Right hindlimb (tissue), 1 donor: Measurements from ENCODE around the gene CTTNBP2NL.
"Not testable (repeated sequence)": the region's sequence is repeated elsewhere in the genome, so short reads cannot be mapped to it uniquely, and the experiment has no call there.

Source experiments
- DNase-seq: peaks from one replicate; pipeline ENCODE4 v3.0.0-alpha.2; 2018

The CTTNBP2NL gene

DNA sequence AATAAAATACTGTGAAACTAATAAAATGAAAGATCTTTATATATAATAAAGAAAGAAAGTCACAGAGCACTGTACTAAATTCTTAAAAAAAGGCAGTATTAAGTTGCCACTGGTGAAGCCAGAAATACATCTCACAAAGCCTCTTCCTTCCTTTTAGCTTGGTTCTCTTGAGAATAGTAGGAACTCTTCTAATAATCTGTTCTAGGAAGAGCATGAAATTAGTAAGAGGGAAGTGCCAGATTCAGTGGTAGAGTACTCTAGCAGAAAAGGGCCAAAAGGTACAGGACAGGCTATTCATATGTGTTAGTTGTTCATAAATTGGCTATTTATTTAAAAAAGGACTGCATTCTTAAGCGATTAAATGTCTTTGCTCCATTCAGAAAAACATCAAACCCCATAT lies 33.7 kb downstream of the CTTNBP2NL start:
- no peak for DNase-seq

DNA sequence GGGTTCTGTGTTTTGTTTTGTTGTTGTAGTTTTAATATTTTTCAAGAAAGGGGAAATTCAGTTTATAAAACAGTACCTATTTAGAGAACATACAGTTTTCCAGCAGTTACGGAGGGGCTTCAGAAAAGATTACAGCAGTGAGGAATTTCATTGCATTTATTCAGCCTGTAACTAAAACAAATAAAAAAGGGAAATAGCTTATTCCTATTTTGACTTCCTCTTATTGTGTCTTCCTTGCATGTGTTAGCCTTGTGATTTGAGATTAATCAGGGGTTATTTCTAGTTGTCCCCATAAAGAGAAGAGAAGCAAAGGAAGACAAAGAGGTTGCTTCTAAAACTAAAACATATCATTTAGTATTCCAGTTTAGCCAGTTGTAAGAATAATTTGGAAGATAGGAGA lies 35.0 kb downstream of the CTTNBP2NL start:
- DNase-seq, result no peak

DNA sequence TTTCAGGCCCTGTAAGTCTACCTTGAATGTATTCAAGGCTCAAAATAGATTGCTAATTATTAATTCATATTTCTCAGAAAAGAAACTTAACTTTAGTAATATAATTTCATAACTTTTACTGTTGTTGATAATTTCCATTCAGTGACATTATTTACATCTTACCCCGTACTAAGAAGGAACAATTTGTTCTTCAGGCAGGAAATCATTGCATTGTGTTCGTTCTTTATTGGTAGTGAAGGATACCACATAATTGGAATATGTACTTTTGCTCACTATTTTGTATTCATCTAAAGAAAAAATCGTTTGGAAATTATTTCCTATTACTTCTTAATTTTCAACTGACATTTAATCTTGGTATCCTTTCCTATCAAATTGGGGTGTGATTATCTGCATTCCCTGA lies 39.4 kb downstream of the CTTNBP2NL start:
- no peak for DNase-seq

DNA sequence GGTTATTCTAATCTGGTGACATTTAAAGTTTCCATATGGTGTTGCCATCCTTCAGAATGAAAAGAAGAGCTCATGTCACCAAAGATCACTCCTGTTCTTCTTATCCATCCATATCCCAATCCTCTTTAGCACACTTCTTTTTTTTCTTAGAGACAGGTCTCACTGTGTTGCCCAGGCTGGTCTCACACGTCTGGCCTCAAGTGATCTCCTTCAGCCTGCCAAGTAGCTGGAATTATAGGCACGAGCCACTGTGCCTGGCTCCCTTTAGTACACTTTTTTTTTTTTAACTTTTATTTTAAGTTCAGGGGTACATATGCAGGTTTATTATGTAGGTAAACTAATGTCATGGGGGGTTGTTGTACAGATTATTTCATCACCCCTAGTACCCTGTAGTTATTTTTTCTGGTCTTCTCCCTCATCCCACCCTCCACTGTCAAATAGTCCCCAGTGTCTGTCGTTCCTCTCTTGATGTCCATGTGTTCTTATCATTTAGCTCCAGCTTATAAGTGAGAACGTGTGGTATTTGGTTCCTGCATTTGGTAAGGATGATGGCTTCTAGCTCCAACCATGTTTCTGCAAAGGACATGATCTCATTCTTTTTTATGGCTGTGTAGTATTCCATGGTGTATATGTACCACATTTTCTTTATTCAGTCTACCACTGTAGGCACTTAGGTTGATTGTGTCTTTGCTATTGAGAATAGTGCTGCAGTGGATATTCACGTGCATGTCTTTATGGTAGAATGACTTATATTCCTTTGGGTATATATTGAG lies 40.6 kb downstream of the CTTNBP2NL start:
- no peak for DNase-seq

DNA sequence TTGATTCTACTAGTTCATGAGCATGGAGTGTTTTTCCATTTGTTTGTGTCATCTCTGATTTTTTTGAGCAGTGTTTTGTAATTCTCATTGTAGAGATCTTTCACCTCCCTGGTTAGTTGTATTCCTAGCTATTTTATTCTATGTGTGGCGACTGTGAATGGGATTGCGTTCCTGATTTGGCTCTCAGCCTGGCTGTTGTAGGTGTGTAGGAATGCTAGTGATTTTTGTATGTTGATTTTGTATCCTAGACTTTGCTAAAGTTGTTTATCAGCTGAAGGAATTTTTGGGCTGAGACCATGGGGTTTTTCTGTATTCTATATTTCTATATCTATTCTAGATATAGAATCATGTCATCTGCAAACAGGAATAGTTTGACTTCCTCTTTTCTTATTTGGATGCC lies 42.1 kb downstream of the CTTNBP2NL start:
- DNase-seq, result not testable (repeated sequence)

DNA sequence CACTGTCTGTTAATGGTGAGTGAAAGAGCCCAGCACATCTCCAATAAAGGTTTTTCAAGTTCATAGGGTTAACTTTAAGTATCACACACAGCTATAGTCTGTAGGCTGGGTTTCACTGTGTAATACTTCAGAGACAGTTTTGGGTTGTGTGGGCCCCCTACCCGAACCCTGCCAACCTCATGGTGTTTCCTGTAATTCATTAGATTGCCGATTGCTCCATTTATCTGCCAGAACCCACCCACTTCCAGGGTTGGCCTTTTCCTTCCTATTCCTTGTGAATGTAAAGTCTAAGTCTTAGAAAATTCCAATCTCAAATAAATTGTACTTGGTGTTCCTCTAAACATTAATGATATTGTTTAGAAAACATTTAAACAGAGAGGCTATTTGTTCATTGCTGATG lies 43.6 kb downstream of the CTTNBP2NL start:
- DNase-seq, result no peak

DNA sequence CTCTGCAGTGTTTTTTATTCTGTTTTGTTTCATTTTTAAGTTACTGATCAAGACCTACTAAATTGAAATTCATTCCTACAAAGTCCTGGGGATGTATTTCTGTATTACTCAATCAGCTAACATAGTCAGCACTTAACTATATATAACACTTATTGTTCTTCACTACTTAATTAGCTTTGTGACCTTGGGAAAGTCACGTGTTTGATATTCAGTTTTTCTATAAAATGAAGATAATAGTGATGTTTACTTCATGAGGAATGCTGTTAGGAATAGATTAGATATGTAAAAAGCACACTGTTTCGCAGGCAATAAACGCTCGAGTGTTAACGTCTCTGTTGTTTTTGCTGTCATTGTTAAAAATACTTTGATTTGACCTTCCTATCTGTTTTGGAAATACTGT lies 44.6 kb downstream of the CTTNBP2NL start:
- DNase-seq, result no peak

DNA sequence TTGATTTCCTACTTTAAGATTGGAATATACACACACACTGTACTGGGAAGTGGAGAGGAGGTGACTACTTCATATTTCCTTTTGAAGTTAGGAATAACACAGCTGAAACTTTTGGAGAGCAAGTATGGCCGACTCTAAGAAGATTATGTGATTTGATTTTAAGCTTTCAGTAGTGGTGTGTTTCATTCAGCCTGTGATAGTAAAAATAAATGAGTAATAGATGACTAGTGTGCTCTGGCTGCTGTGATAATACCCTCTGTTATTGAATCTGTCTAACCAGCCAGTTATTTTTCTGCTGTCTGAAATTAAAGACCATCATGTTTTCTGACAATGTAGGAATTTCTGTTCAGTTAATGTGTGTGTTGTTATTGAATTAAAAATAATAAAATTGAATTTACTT lies 48.3 kb downstream of the CTTNBP2NL start:
- no peak for DNase-seq

DNA sequence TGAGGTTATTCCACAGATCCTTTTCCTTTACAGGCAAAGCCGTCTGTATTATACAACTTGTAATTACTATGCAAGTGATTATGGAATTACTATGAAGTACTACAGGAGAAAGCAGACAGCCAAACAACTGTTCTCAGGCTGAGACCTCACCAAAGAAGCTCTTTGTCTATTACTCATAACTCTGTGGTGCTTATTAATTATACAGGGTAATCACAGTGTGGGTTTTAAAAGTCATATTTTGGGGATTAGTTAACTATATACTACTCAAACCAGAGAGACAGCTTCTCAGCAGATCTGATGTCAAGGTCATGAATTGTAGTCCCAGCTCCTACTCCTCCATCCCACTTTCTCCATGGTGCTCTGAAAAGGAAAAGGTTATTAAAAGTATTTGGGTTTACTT lies 49.6 kb downstream of the CTTNBP2NL start:
- DNase-seq, result no peak

DNA sequence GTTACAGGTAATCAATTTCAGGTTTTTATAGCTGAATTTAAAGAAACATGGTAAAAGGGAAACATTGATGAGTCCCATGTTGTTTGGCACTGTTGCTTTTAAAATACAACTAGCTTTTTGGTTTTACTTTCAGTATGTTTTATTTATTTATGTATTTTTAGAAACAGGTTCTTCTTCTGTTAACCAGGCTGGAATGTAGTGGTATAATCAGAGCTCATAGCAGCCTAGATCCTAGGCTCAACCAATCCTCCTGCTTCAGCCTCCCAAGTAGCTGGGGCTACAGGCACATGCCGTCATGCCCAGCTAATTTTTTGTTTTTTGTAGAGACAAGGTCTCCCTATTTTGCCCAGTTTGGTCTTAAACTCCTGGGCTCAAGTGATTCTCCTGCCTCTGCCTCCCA lies 50.4 kb downstream of the CTTNBP2NL start:
- DNase-seq, result no peak

DNA sequence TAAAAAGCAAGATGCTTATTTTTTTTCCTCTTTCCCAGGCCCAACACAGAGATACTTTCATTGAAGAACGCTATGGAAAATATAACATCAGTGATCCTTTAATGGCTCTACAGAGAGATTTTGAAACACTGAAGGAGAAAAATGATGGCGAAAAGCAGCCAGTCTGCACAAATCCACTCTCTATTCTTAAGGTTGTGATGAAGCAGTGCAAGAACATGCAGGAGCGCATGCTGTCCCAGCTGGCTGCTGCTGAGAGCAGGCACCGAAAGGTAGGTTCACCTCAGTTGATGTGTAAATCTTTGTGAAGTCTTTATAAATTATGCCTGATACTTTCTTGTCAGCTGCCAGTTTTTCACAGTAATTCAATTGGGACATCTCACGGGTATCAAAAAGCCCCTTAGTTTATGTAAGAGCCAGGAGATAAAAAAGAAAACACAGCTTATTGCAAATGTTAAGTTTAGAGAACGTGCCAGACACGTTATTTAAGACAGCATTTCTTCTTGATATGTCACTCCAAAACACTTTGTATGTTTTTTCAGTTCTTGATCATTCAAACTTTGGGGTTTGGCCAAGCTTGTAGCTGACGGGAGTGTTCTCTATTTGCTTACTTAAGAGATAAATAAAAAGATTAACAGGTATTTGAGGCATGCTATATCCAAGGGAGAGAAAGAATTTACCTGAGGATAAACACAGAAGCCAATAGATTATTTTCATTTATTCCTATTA lies 53.1 kb downstream of the CTTNBP2NL start:
- DNase-seq, result no peak

DNA sequence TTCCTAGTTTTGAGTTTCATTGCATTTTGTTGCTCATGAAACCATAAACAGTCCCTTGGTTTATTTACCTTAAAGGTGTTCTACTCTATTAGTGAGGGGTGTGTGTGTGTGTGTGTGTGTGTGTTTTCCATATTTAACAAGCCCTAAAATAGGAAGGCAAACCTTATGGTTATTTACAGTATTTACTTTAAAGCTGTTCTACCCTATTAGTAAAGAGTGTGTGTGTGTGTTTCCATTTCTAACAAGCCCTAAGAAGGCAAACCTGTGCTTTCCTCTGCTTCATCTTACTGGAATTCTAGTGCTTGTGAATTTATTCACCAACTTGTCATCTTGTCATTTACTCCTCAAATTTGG lies 53.6 kb downstream of the CTTNBP2NL start:
- DNase-seq, result no peak

DNA sequence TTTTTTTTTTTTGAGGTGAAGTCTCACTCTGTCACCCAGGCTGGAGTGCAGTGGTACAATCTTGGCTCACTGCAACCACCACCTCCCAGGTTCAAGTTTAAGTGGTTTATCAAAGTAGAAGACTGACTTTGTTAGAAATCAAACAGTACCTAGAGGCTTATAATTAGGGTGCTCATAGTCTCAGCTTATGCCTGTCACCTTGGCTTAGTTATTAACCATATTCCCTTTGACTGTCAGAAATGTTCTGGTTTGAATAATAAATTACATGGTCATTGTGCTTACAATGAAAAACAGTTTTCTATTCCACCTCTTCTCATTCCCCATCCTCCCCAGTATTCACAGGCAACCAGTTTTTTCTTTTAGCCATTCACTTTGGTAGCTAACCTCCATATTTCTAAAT lies 54.8 kb downstream of the CTTNBP2NL start:
- DNase-seq, result no peak

DNA sequence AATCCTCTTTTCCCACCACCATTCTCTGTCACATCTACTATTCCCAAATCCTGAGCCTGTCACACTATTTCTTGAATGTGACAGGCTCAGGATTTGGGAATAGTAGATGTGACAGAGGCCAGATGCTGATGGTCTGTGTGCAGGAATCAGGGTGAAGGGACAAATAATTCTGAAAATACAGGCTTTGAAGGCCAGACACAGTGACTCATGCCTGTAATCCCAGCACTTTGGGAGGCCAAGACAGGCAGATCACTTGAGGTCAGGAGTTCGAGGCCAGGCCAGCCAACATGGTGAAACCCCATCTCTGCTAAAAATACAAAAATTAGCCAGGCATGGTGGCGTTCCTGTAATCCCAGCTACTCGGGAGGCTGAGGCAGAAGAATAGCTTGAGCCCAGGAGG lies 55.3 kb downstream of the CTTNBP2NL start:
- DNase-seq, result not testable (repeated sequence)

DNA sequence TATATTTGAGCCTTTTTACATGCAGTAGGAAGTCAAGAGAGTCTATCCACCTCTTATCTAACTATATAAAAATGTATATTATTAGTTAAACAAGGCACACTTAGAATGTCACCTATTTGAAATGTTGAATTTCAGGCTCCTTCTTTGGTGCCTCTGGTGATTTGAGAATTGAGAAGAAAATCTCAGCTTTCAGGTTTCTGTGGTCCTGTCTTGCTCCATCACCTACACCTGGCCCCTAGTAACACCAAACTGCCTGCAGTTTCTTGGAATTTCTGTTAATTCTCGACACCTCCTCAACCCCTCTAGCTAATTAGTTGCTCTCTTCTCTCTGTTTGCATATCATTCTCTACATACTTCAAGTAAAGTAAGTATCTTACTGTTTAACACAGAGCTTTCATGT lies 57.9 kb downstream of the CTTNBP2NL start:
- no peak for DNase-seq

DNA sequence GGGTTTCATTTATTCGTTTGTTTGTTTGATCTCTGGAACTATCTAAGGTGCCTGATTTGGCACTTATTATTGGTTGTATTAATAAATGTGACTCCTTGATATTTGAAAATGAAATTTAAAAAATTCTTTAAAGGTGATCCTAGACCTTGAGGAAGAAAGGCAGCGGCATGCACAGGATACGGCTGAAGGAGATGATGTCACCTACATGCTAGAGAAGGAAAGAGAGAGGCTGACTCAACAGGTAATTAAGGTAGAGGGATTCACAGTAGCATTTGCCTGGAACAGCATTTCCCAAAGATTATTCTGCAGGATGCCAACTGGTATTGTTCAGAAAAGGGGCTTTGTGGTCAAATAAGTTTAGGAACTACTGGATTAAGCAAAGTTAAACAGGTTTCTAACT lies 58.3 kb downstream of the CTTNBP2NL start:
- no peak for DNase-seq

DNA sequence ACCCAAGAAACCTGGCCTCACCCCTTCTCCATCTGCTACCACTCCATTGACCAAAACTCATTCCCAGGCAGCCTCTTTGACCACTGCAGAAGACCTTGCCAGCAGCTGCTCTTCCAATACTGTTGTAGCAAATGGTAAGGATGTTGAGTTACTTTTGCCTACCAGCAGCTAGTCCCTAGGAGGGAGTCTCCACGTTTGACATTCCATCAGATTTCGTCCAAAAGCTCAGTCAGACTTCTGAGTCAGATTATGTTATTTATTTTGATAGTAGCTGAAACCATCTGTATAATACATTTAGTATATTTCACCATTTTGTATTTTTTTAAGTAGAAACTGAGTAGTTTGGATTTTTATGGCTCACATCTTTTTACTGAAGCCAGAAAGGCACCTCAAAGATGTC lies 61.2 kb downstream of the CTTNBP2NL start:
- no peak for DNase-seq

DNA sequence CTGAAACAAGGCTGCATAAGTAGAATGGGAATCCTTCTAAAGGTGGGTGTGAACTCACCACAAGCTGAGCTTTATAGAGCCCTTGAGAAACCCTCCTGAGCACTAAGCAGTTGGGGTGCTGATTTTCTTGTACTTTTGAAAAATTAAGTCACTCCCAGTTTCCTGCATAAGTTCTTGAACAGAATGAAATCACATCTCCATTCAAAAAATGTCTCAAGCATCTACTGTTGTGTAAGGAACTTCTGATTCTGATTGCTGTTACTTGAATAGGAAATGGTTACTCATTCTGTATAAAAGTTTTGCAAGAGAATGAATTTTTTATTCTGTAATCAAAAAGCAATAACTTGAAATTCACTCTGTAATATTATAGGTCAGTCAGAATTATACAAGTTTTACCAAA lies 61.9 kb downstream of the CTTNBP2NL start:
- no peak for DNase-seq

DNA sequence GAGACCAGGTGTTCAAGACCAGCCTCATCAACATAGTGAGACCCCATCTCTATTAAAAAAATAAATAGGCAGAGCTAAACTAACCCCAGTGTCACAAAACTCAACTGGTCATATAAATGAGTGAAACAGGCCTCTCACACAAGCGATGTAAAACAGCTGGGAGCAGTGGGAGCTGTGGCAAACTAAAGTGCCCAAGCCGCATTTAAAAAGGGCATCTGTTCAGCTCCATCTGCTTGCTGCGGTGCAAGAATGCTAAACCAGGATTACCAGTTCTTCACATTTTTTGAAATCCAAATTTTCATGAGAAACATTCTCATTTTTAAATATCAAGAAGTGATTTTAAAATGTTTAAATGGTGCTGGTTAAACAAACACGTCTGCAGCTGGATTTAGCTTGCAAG lies 62.7 kb downstream of the CTTNBP2NL start:
- DNase-seq, result no peak

DNA sequence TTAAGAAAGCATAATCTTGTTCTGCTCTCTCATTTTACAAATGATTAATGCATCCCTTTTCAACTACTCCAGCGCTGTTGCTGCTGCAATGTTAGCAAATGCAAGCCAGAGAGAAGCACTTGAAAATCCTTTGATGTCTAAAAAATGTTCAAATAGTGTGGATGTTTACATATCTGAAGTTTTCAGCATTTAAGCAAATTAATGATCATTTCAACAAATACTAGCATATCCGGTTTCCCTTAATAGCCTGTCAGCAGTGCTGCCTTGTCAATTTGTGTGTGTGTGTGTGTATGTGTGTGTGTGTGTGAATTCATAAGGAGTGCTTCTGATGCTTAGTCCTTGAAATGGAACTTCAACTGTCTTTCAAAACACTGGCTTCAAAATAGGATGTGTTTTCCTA lies 64.6 kb downstream of the CTTNBP2NL start:
- DNase-seq, result no peak

DNA sequence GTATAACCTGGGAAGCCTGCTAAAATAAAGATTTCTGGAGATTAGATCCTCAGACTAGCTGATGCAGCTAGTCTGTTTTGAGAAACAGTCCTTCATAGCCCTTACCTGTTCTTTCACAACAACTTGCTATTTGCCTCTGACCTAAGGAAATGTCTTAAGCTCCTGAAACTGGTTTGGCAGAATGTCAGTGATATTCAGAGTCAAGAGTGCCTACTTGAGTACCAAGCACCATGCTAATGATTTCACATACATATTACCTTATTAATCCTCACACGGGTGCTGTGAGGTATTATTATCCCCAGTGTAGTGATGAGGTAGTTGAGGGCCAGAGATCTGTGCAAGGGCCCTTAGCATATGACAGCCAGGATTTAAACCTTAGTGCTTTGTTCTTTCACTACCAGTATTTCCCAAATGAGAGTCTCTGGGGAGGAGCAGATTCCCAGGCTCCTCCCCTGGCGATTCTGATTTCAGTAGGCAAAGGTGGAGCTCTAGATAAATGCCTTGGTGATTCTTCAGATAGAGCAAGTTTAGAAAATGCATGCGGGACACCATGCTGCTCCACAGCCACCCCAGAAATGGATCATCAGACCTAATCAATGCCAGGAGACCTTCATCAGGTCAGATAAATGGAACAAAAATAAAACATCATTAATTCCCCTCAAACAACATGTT lies 65.3 kb downstream of the CTTNBP2NL start:
- no peak for DNase-seq

DNA sequence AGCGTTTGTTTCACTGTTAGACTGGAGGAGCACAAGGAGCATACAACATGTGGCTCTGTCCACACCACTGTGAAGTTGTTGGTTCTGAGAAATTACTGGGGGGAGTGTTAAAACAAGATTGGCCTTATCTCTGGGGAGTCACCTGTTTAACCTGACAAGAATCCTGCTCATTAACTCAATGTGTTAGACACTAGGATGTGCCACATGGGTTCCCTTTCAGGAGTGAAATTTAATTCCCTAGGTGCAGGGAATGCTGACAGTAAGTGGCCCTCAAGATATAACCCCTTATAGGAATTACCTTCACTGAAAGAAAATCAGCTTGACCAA lies 66.9 kb downstream of the CTTNBP2NL start:
- no peak for DNase-seq

DNA sequence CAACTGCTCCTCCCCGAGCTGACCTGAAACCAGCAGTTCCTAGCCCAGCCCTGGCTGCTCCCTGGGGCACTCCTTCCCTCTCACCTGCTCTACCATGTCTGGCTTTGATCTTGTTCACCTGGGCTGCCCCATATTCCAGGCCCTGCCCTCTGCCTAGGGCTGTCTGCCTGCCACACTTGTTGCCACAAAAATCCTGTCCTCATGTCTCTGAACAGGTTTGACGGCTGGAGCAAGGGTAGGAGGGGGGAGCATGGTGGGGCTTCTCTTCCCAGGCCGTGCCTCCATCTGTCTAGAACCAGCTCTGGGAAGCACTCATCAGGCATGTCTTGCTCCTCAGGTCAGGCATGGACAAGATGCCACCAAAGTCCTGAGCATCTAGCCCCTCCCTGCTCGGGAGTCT lies 68.5 kb downstream of the CTTNBP2NL start:
- no peak for DNase-seq

DNA sequence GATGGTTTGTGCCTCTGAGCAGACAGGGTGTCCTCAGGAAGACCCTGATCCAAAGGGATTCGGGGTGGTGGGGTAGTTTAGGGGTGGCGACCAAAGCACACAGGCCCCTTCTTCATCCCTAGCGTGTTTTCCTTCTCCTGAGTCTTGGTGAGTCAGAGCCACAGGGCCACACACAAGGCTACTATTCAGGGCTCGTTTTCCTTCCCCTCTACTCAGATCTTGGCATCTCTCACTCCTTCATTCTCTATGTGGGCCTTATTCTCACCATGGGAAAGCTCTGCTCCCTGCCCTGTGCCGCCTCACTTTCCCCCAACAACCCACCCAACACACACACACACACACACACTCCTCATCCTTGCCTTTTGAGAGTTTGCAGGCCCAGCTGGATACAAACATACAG lies 69.1 kb downstream of the CTTNBP2NL start:
- DNase-seq, result peak; percentile 30
